Fibroblast of pulmonary artery (primary cell): Measurements from ENCODE around the gene CAMK2D.

ENCODE experiments used
- DNase-seq: peaks from one replicate; pipeline ENCODE4 v3.0.0-alpha.2; 2010; ENCODE audit warnings: low read depth
- H3K4me3 ChIP-seq: replicated peaks from 2 replicates; pipeline ENCODE4 v1.5.1; 2011; ENCODE audit warnings: low read depth, mild to moderate bottlenecking, control low read depth, low read length, moderate library complexity
- TF ChIP-seq, protein P1 (sequence below): IDR thresholded peaks from 2 replicates; pipeline ENCODE4 v1.5.1; 2011; ENCODE audit warnings: mild to moderate bottlenecking, control low read depth, low read length, inconsistent platforms; ENCODE audit errors: missing control alignments

Gene CAMK2D

DNA sequence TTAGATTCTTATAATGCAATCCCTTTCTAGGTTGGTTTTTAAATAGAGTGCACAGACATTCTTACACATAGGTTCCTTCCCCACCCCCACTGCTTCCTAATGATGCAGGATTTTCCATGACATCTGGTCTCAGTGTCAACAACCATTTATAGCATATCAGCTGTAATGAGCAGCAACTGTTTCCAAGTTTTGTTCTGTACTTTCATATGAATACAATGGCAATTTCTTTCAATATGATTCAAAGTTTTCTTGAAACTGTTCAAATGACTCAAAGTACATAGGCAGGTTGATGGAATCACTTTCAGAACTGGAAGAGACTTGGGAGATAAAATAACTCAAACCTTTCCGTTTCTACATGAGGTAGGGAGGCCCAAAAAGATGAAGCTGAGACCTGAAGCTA lies 220.7 kb downstream of the CAMK2D start:
- TF ChIP-seq, protein P1, sequence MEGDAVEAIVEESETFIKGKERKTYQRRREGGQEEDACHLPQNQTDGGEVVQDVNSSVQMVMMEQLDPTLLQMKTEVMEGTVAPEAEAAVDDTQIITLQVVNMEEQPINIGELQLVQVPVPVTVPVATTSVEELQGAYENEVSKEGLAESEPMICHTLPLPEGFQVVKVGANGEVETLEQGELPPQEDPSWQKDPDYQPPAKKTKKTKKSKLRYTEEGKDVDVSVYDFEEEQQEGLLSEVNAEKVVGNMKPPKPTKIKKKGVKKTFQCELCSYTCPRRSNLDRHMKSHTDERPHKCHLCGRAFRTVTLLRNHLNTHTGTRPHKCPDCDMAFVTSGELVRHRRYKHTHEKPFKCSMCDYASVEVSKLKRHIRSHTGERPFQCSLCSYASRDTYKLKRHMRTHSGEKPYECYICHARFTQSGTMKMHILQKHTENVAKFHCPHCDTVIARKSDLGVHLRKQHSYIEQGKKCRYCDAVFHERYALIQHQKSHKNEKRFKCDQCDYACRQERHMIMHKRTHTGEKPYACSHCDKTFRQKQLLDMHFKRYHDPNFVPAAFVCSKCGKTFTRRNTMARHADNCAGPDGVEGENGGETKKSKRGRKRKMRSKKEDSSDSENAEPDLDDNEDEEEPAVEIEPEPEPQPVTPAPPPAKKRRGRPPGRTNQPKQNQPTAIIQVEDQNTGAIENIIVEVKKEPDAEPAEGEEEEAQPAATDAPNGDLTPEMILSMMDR: no peak
- no peak overlapping the region for H3K4me3 ChIP-seq
- peak; percentile 71 for DNase-seq

DNA sequence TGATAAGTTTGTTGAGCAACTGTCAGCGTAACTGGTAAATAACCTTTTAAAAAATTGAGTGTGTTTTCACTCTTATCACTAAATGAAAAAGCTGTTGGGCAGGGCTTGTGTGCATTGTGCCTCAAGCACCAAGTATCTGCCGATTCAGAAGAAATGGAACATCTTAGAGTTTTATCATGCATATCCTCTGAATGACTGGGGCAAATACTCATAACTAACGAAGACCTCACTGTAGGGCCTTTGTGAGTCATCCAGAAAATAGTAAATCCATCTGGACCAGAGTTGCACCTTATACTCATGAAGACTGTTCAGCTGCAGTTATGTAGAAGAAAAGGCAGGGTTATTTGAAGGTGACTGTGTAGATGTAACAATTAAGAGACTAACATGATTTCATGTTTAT lies 222.1 kb downstream of the CAMK2D start:
- no peak overlapping the region for H3K4me3 ChIP-seq
- peak; percentile 33 for DNase-seq
- TF ChIP-seq, protein P1: no peak

DNA sequence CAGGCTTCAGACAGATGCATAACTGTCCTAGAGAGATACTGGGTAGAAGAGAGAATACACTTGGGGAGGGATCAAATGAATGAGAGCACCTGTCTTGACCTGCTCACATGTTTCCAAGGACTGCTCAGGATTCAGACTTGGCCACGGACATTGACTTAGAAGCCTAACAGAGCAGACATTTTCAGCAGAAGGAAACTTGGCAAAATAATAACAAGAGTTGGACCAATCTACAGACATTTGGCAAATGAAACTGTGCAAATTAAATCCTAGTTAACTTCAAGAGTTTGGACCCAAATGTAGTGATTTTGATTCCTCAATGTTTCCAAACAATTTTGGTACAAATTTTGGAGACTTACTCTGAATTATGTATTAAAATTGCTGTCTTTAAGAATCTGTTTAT lies 223.9 kb downstream of the CAMK2D start:
- TF ChIP-seq, protein P1: no peak
- no peak for DNase-seq
- no peak overlapping the region for H3K4me3 ChIP-seq

DNA sequence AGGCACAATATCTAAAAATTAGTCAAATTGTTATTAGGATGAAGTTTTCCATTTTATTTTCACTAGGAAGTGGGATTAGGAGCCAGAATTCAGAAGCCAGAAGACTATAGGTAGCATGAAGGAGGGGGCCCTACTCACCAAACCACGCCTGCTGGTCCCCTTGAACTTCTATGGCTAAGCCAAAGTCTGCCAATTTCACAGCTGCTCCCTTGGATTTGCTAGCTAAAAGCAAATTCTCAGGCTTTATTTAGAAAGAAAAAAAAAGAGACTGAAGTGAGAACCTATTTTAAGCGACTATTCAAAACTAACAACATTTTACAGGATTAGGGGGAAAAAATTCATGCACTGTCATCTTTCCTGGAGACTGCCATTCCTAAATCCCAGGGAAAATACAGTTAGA lies 224.3 kb downstream of the CAMK2D start:
- TF ChIP-seq, protein P1: no peak
- no peak for DNase-seq

DNA sequence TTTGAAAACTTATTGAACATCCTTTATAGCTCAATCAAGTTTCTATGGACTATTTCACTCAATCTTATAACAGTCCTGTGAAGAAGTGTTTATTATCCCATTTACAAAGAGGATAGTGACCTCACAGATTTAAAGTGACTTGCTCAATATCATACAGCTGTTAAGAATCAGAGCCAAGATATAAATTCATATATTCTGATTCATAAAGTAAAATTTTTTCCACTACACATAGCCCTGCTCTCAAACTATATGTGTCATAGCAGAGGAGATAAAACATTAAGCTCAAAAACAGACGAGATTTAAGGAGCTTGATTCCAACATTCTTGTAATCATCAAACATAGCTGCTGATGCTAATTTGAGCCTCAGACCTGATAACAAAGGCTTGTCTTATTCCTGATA lies 226.8 kb downstream of the CAMK2D start:
- peak; percentile 65 for DNase-seq
- H3K4me3 ChIP-seq: no peak overlapping the region
- TF ChIP-seq, protein P1: no peak

More for the DNA sequence above, 224.3 kb downstream of the CAMK2D start:
- no peak overlapping the region for H3K4me3 ChIP-seq

DNA sequence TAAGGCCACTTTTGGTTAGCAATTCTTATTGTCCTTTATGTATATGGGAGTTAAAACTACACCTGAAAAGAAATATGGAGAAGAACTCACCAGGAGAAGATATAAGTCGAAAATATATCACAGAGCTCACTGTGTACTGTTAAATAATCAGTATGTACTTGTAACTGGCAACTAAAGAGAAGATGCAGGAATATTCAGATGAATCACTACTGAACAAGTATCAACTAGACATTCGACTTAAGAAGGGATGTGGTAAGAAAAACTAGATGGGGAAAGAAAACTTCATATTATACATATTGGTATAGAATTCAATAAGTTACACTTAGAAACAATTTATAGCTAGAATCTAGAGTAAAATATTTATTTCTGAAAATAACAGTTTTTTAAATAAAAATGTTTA lies 230.0 kb downstream of the CAMK2D start:
- no peak overlapping the region for H3K4me3 ChIP-seq
- TF ChIP-seq, protein P1: no peak
- no peak for DNase-seq

DNA sequence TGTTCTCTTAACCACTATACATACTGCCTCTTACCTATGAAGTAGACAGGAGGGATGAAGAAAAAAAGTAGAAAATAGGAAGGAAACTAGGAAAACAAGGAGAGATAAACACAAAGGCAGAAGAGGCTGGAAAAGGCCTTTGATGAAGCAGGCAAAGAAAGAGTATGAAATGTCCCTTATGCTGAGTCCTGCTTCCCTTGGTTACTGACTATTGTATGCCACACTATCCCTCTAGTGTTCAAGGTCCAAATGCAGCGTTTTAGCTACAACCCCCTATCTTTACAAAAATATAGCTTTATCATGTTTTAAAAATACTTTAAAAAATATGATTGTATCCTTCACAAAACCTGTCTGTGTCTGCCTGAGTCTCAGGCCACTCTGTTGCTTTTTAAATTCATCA lies 233.1 kb downstream of the CAMK2D start:
- H3K4me3 ChIP-seq: no peak overlapping the region
- DNase-seq: no peak
- TF ChIP-seq, protein P1: no peak
